GM23338 (cell line): ENCODE results near the gene CDH5. TPM values are rescaled to one million over a fixed set of nuclear protein-coding genes. Genes with fewer than 3 reads are reported as not detected.

Experiments
- ATAC-seq: fragments of 200-7000 bp; cut with Tn5 transposase; 3 replicates; pipeline ENCODE4 v1.9.1; 2020
- DNase-seq: peaks from one replicate; pipeline ENCODE4 v3.0.0-alpha.2; 2015; ENCODE audit warnings: low spot score
- H2AFZ ChIP-seq: fragments of 200-600 bp; sonication (generic); 2 replicates; pipeline ENCODE4 v1.8.0; 2016; ENCODE audit warnings: antibody characterized with exemption, mild to moderate bottlenecking, moderate library complexity
- H3F3A ChIP-seq: fragments of 200-600 bp; sonication (generic); replicated peaks from 2 replicates; pipeline ENCODE4 v1.8.0; 2017; ENCODE audit warnings: antibody characterized with exemption, mixed run types, low read depth
- H3K27ac ChIP-seq: fragments of 200-600 bp; sonication (generic); 2 replicates; pipeline ENCODE4 v1.6.1; 2016; ENCODE audit warnings: low read depth
- H3K27me3 ChIP-seq: fragments of 200-600 bp; sonication (generic); 2 replicates; pipeline ENCODE4 v1.8.0; 2016; ENCODE audit warnings: mild to moderate bottlenecking, mixed run types, moderate library complexity; ENCODE audit not compliant: insufficient read depth
- H3K36me3 ChIP-seq: fragments of 200-600 bp; sonication (generic); 2 replicates; pipeline ENCODE4 v1.8.0; 2016; ENCODE audit warnings: mild to moderate bottlenecking; ENCODE audit not compliant: insufficient read depth
- H3K4me1 ChIP-seq: fragments of 200-600 bp; sonication (generic); 2 replicates; pipeline ENCODE4 v1.8.0; 2016; ENCODE audit warnings: mild to moderate bottlenecking, moderate library complexity; ENCODE audit not compliant: insufficient read depth
- H3K4me2 ChIP-seq: fragments of 200-600 bp; sonication (generic); 2 replicates; pipeline ENCODE4 v1.7.1; 2017; ENCODE audit warnings: mixed run types
- H3K4me3 ChIP-seq: fragments of 200-600 bp; sonication (generic); 2 replicates; pipeline ENCODE4 v1.6.1; 2016; ENCODE audit warnings: mixed run types
- H3K79me2 ChIP-seq: fragments of 200-600 bp; sonication (generic); replicated peaks from 2 replicates; pipeline ENCODE4 v1.8.0; 2017; ENCODE audit warnings: mild to moderate bottlenecking; ENCODE audit not compliant: insufficient read depth
- H3K9me2 ChIP-seq: fragments of 200-600 bp; sonication (generic); 2 replicates; pipeline ENCODE4 v1.8.0; 2017; ENCODE audit not compliant: insufficient read depth
- H4K20me1 ChIP-seq: fragments of 200-600 bp; sonication (generic); replicated peaks from 2 replicates; pipeline ENCODE4 v1.8.0; 2017; ENCODE audit warnings: mild to moderate bottlenecking; ENCODE audit not compliant: insufficient read depth
- H3K27ac Mint-ChIP-seq: 2 replicates; pipeline ENCODE4 v1.8.0; 2020; ENCODE audit warnings: inconsistent platforms, mild to moderate bottlenecking, moderate library complexity, mixed read lengths
- H3K27me3 Mint-ChIP-seq: 3 replicates; pipeline ENCODE4 v1.8.0; 2022; ENCODE audit warnings: low read depth, mild to moderate bottlenecking, moderate library complexity, mixed read lengths, inconsistent platforms; ENCODE audit not compliant: insufficient read depth, poor library complexity
- H3K36me3 Mint-ChIP-seq: 3 replicates; pipeline ENCODE4 v1.8.0; 2021; ENCODE audit warnings: low read depth, mild to moderate bottlenecking, inconsistent platforms, moderate library complexity, mixed read lengths
- H3K4me1 Mint-ChIP-seq: 3 replicates; pipeline ENCODE4 v1.8.0; 2020; ENCODE audit warnings: mild to moderate bottlenecking, inconsistent platforms, mixed read lengths
- H3K4me3 Mint-ChIP-seq: 3 replicates; pipeline ENCODE4 v1.8.0; 2021; ENCODE audit warnings: moderate library complexity, mild to moderate bottlenecking, inconsistent platforms, mixed read lengths
- H3K9me3 Mint-ChIP-seq: 3 replicates; pipeline ENCODE4 v1.8.0; 2020; ENCODE audit warnings: moderate library complexity, mild to moderate bottlenecking, inconsistent platforms, mixed read lengths
- EZH2 ChIP-seq: fragments of 200-600 bp; sonication (generic); IDR thresholded peaks from one replicate; pipeline ENCODE4 v1.8.0; 2017; ENCODE audit warnings: antibody characterized with exemption, mild to moderate bottlenecking, low read depth; ENCODE audit not compliant: unreplicated experiment
- EZH2phosphoT487 ChIP-seq: fragments of 200-600 bp; sonication (generic); IDR thresholded peaks from one replicate; pipeline ENCODE4 v1.8.1; 2018; ENCODE audit warnings: antibody characterized with exemption; ENCODE audit not compliant: unreplicated experiment
- JUNB ChIP-seq: IDR thresholded peaks from one replicate; pipeline ENCODE4 v1.6.1; 2016; ENCODE audit warnings: antibody characterized with exemption; ENCODE audit not compliant: unreplicated experiment
- NANOG ChIP-seq: IDR thresholded peaks from 2 replicates; pipeline ENCODE4 v1.6.1; 2016; ENCODE audit warnings: antibody characterized with exemption, borderline replicate concordance
- POLR2AphosphoS5 ChIP-seq: IDR thresholded peaks from 2 replicates; pipeline ENCODE4 v1.6.1; 2016; ENCODE audit warnings: antibody characterized with exemption, low read depth
- STAT1 ChIP-seq: IDR thresholded peaks from one replicate; pipeline ENCODE4 v1.6.1; 2016; ENCODE audit warnings: antibody characterized with exemption; ENCODE audit not compliant: unreplicated experiment
- ZNF114 ChIP-seq: fragments of 250-450 bp; sonication (Bioruptor Pico); IDR thresholded peaks from 2 replicates; pipeline ENCODE4 v1.5.0; 2020; ENCODE audit warnings: mild to moderate bottlenecking, moderate library complexity
- ZNF331 ChIP-seq: fragments of 250-450 bp; sonication (Bioruptor Pico); IDR thresholded peaks from 2 replicates; pipeline ENCODE4 v1.5.0; 2020; ENCODE audit warnings: low read depth, mild to moderate bottlenecking, moderate library complexity
- polyA plus RNA-seq: library from polyadenylated mRNA; unstranded; fragments of >200 nt; fragmentation: Nextera tagmentation; extraction: Ambion mirVana; gene quantifications from 2 replicates; pipeline ENCODE4 v1.2.1, GENCODE V29; 2016
- total RNA-seq: library from RNA; depleted of rRNA; stranded (reverse); fragments of >200 nt; shearing (Covaris generic); gene quantifications from 2 replicates; pipeline ENCODE4 v1.2.3, GENCODE V29; 2014
- TF ChIP-seq, protein P1 (sequence below): IDR thresholded peaks from one replicate; pipeline ENCODE4 v1.6.1; 2018; ENCODE audit warnings: antibody characterized with exemption; ENCODE audit not compliant: unreplicated experiment
- TF ChIP-seq, protein P2 (sequence below), 2 experiments: fragments of 200-600 bp in 1 of 2; sonication (generic) in 1 of 2; conservative IDR thresholded peaks; 2 replicates each; pipeline versions ENCODE4 v1.5.1 to v1.6.1; 2016 to 2017; ENCODE audit warnings: antibody characterized with exemption in 2 of 2, low read depth in 2 of 2, mild to moderate bottlenecking in 2 of 2, moderate library complexity in 1 of 2
- TF ChIP-seq, protein P3 (sequence below): IDR thresholded peaks from 2 replicates; pipeline ENCODE4 v1.6.1; 2016; ENCODE audit warnings: antibody characterized with exemption

The CDH5 gene
- total and polyA plus RNA-seq, 2 experiments from 2014 or later: 0.18 TPM; not detected in 1

DNA sequence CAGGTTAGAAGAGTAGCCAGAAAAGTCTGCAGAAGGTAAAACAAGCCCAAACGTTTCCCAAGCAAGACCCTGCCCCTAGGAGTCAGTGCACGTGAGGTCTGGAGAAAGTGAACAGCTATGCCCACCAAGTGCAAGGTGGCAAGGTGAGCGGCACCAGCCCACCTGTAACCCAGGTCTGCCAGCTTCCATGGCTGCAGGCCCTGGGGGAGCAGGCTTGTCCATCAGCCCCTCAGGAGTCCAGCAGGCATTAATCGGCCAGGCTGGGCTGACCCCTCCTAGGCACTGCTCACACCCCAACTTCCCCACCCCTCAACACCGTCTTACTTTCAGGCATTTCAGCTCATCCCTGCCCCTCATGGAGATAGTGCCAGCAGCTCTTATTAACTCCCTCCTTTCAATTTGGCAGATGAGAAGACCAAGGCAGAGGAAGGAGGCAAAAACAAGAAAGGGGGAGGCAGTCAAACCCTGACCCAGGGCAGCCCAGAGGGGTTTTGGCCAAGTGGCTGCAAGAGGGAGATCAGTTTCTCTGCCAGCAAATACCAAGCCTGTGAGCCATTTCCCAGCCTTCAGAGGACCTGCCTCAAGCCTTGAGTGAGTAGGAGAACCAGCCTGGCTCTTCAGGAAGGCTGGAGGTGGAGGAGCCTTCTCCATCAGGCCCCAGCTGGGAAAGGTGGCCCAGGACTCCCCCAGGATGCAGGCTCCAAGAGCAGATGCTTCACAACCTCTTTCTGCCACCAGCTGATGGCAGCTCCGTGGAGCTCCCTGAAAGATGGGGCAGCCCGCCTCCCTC is 75.3 kb downstream of the CDH5 start (continued):
- TF ChIP-seq, protein P1, sequence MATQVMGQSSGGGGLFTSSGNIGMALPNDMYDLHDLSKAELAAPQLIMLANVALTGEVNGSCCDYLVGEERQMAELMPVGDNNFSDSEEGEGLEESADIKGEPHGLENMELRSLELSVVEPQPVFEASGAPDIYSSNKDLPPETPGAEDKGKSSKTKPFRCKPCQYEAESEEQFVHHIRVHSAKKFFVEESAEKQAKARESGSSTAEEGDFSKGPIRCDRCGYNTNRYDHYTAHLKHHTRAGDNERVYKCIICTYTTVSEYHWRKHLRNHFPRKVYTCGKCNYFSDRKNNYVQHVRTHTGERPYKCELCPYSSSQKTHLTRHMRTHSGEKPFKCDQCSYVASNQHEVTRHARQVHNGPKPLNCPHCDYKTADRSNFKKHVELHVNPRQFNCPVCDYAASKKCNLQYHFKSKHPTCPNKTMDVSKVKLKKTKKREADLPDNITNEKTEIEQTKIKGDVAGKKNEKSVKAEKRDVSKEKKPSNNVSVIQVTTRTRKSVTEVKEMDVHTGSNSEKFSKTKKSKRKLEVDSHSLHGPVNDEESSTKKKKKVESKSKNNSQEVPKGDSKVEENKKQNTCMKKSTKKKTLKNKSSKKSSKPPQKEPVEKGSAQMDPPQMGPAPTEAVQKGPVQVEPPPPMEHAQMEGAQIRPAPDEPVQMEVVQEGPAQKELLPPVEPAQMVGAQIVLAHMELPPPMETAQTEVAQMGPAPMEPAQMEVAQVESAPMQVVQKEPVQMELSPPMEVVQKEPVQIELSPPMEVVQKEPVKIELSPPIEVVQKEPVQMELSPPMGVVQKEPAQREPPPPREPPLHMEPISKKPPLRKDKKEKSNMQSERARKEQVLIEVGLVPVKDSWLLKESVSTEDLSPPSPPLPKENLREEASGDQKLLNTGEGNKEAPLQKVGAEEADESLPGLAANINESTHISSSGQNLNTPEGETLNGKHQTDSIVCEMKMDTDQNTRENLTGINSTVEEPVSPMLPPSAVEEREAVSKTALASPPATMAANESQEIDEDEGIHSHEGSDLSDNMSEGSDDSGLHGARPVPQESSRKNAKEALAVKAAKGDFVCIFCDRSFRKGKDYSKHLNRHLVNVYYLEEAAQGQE: no peak
- TF ChIP-seq STAT1 (no peak), ZNF114 (CRISPR knock-in tag) (no peak)

DNA sequence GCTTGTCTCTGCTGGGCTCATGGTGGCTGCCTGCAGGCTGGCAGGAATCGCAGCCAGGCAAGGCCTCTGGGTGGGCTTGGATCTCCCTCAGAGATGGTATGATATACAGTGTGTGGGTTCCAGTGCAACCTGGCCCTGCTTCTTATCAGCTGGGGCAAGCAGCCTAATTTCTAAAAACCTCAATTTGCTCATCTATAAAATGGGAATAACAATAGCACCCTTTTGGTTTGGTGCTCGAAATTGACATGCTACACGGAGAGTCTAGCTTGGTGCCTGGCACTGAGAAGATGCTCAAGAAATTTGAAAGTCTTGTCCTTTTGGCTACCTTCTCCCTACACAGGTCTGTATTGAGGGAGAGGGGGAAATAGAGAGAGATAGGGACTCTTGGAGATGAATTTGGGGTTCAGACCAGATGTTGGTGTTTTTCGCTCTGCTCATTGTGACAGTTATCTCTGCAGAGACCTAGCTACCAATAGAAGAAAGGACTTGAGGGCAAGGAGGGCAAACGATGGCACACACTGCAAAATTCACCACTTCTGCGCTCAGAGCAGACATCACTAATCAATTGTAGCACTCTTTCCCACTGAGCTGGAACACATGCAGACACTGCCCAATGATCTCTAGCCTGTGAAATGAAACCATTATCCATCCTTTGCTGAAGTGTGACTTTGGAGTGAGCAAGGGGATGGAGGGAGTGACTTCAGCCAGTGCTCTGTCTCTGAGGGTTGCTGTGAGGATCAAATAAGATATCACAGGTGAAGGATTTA is 76.2 kb downstream of the CDH5 start:
- no peaks in the 10 kb centered on the region for H3K4me1 ChIP-seq
- no peaks in the 10 kb centered on the region for H3K27me3 ChIP-seq
- H3K27ac ChIP-seq: no peak overlapping the region
- H3K4me3 ChIP-seq: no peak overlapping the region
- no peak for TF ChIP-seq EZH2phosphoT487
- TF ChIP-seq POLR2AphosphoS5: no peak
- no peak for TF ChIP-seq EZH2
- TF ChIP-seq ZNF331 (CRISPR knock-in tag): no peak
- no peak for TF ChIP-seq STAT1
- TF ChIP-seq JUNB: no peak
- TF ChIP-seq, protein P1: no peak
- TF ChIP-seq, protein P2, sequence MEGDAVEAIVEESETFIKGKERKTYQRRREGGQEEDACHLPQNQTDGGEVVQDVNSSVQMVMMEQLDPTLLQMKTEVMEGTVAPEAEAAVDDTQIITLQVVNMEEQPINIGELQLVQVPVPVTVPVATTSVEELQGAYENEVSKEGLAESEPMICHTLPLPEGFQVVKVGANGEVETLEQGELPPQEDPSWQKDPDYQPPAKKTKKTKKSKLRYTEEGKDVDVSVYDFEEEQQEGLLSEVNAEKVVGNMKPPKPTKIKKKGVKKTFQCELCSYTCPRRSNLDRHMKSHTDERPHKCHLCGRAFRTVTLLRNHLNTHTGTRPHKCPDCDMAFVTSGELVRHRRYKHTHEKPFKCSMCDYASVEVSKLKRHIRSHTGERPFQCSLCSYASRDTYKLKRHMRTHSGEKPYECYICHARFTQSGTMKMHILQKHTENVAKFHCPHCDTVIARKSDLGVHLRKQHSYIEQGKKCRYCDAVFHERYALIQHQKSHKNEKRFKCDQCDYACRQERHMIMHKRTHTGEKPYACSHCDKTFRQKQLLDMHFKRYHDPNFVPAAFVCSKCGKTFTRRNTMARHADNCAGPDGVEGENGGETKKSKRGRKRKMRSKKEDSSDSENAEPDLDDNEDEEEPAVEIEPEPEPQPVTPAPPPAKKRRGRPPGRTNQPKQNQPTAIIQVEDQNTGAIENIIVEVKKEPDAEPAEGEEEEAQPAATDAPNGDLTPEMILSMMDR (conservative IDR thresholded peaks at IDR 0.05; ENCODE audit: low read depth in 2 of 2): no peak
- no peak for TF ChIP-seq NANOG
- no peak for TF ChIP-seq ZNF114 (CRISPR knock-in tag)
- TF ChIP-seq, protein P3, sequence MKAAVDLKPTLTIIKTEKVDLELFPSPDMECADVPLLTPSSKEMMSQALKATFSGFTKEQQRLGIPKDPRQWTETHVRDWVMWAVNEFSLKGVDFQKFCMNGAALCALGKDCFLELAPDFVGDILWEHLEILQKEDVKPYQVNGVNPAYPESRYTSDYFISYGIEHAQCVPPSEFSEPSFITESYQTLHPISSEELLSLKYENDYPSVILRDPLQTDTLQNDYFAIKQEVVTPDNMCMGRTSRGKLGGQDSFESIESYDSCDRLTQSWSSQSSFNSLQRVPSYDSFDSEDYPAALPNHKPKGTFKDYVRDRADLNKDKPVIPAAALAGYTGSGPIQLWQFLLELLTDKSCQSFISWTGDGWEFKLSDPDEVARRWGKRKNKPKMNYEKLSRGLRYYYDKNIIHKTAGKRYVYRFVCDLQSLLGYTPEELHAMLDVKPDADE: no peak
- DNase-seq: no peak
- Mint-ChIP-seq H3K27ac (no peak overlapping the region), H3K27me3 (peaks cover 5% of the 10 kb centered on the region), H3K4me1 (peaks cover 5% of the 10 kb centered on the region; the same call in 1 of the 3 replicates), H3K9me3 (no peaks in the 10 kb centered on the region), H3K4me3 (no peak overlapping the region), H3K36me3 (no peaks in the 10 kb centered on the region)
- ATAC-seq: no peak
- H3K9me2 ChIP-seq: no peaks in the 10 kb centered on the region
- H3K4me2 ChIP-seq: no peak overlapping the region
- no peaks in the 10 kb centered on the region for H3F3A ChIP-seq
- no peak overlapping the region for H2AFZ ChIP-seq
- no peaks in the 10 kb centered on the region for H4K20me1 ChIP-seq
- H3K36me3 ChIP-seq: no peaks in the 10 kb centered on the region
- no peaks in the 10 kb centered on the region for H3K79me2 ChIP-seq
